LNCaP clone FGC (cell line): ENCODE measurements around the gene BRPF3.
"Not testable (repeated sequence)": the region's sequence is repeated elsewhere in the genome, so short reads cannot be mapped to it uniquely, and the experiment has no call there.

ENCODE experiments used
- DNase-seq: peaks from one replicate; pipeline ENCODE4 v3.0.0-alpha.2; 2011; ENCODE audit warnings: low read depth
- H3K4me3 ChIP-seq: 2 replicates; pipeline ENCODE4 v1.5.1; 2011; ENCODE audit warnings: mild to moderate bottlenecking, low read depth, low read length, control low read depth
- TF ChIP-seq, protein P1 (sequence below): IDR thresholded peaks from 2 replicates; pipeline ENCODE4 v1.5.1; 2012; ENCODE audit warnings: mild to moderate bottlenecking; ENCODE audit not compliant: control insufficient read depth, insufficient read depth; ENCODE audit errors: extremely low read depth

Gene BRPF3

DNA sequence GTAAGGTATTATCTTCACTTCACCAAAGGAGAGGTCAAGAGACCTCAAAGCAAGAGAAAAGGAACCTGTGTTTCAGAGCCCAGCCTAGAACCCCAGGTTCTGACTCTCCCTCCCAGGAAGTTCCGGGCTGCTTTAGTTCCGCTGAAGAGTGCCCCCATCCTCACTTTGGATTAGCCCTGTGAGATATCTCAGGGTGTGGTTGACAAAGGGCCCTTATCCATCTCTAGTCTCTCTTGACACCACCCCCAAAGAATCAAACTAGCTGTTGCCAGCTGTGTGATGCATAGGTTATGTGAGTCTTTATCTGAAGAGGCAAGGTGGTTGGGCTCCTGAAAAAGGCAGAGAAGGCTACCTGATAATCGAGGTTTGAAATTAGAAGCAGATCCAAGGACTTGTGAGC is 20.6 kb downstream of the BRPF3 start:
- TF ChIP-seq, protein P1, sequence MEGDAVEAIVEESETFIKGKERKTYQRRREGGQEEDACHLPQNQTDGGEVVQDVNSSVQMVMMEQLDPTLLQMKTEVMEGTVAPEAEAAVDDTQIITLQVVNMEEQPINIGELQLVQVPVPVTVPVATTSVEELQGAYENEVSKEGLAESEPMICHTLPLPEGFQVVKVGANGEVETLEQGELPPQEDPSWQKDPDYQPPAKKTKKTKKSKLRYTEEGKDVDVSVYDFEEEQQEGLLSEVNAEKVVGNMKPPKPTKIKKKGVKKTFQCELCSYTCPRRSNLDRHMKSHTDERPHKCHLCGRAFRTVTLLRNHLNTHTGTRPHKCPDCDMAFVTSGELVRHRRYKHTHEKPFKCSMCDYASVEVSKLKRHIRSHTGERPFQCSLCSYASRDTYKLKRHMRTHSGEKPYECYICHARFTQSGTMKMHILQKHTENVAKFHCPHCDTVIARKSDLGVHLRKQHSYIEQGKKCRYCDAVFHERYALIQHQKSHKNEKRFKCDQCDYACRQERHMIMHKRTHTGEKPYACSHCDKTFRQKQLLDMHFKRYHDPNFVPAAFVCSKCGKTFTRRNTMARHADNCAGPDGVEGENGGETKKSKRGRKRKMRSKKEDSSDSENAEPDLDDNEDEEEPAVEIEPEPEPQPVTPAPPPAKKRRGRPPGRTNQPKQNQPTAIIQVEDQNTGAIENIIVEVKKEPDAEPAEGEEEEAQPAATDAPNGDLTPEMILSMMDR = no peak
- no peak overlapping the region for H3K4me3 ChIP-seq
- no peak for DNase-seq

DNA sequence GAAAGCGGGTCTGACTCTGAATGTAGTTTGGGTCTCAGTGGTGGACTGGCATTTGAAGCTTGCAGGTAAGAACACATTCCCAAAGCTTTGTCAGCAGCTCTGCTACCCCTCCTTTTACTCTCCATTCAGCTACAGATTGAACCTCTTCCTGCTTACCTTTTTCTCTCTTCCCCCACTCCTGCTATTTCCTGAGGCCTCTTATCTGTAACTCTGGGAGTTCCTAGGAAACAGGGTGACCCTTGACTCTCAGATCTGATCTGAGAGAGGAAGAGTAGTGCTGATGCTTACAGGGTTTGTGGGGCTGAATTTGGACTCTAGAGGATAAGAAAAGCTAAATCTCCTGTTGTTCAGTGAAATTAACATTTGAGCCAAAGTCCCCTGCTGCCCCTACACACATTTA is 21.4 kb downstream of the BRPF3 start:
- DNase-seq = no peak
- H3K4me3 ChIP-seq = no peak overlapping the region
- TF ChIP-seq, protein P1 = no peak

DNA sequence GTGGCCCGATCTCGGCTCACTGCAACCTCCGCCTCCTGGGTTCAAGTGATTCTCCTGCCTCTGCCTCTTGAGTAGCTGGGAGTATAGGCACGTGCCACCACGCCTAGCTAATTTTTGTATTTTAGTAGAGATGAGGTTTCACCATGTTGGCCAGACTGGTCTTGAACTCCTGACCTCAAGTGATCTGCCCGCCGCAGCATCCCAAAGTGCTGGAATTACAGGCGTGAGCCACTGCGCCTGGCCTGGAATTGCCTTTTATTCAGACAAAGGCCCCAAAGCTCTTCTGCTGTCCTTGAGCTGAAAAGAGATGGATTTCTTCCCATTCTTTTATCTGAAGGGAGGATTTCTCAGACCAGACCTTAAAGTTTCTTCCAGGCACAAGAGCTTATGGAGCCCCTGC is 22.0 kb downstream of the BRPF3 start:
- H3K4me3 ChIP-seq, DNase-seq: not testable (repeated sequence)

DNA sequence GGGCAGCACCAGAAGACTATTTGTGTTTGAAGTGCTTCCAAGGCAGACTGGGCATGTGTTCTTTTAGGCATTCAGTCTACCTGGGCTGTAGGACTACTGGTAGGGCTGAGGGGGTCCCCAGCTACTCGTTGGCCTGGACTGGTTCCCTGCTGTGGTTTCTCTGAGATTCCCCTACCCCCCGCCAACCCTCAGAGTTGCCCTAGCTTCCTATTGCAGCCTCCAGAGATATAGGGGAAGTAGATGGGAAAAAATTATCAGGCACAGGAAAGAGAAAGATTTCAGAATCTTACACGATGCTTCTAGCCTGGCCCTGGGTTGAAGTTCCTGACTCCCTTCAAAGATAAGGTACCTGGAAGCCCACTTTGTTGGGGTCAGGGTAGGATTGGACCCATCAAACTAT is 22.5 kb downstream of the BRPF3 start:
- H3K4me3 ChIP-seq = no peak overlapping the region
- TF ChIP-seq, protein P1 = no peak
- no peak for DNase-seq

DNA sequence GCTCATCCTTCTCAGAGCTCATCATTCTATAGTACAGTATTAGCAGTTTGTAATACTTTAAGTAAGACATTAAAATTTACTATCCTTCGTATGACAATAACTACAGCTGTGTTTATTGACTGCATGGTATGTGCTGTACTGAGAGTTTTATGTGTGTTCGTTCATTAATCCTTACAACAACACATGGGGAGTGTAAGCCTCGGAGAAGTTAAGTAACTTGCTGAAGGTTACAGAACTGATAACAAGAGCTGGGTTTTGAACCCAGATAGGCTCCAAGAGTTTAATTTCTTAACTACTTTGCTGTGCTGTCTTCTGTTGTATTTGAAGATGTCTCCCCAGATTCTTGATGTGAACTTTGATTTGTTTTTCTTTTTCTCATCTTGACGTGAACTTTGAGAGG is 23.7 kb downstream of the BRPF3 start:
- no peak overlapping the region for H3K4me3 ChIP-seq
- no peak for DNase-seq
- TF ChIP-seq, protein P1 = no peak

DNA sequence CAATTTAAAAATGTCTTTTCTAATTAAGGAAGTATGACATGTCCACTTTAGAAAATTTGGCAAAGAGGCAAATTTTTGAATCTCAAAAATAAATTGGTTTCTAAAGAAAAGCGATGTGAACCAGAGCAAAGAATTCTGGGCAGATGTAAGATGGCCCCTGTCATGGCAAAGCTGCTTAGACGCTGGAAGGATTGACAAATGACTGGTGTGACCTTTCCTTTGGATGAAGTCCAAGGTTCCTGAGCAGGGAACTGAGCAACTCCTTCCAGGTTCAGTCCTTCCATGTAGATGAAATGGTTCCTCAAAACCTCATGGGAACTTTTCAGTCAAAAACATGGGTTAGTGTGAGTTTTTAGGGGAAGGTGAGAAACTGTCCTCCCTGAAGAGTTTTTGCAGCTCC is 25.1 kb downstream of the BRPF3 start:
- DNase-seq = no peak
- TF ChIP-seq, protein P1 = no peak
- H3K4me3 ChIP-seq = no peak overlapping the region

DNA sequence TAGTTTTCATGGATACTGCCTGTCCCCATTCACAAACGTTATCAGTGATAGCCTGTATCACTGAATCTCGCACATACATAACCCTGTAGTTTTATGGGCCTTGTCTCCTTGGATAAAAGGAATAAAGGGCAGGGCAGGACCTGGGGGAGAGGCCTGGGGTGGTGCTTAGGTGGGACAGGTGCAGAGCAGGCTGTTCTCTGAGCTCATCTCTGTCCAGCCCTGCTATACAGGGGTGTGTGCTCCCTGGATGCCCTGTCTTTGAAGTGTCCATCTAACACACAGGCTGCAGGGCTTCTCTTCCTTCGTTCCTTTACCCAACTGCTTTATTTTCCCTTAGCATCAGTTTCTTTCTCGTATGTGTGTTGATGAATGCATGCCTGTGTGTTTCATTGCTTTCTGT is 26.4 kb downstream of the BRPF3 start:
- no peak overlapping the region for H3K4me3 ChIP-seq
- DNase-seq = no peak
- TF ChIP-seq, protein P1 = no peak

DNA sequence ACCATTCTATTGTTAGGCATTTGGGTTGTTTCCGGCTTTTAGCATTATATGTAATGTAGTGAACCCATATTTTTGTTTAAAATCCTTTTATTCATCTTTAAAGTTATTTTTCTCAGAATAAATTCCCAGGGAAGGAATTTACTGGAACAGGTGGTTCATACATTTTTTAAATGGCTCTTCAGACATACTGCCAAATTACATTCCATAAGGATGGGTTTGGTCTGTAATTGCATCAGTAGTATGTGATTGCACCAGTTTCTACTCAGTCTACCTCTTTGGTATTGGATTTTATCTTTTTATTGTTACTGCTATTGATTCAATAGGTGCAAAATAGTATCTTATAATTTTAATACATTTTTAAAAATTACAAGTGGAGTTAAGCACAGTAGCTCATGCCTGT is 27.2 kb downstream of the BRPF3 start:
- DNase-seq = no peak
- TF ChIP-seq, protein P1 = no peak
- H3K4me3 ChIP-seq = no peak overlapping the region
